Osteocyte (in vitro differentiated cells): ENCODE results near the gene BMP5. TPM values are rescaled to one million over a fixed set of nuclear protein-coding genes. Genes with fewer than 3 reads are reported as not detected.
"Not testable (repeated sequence)": the region's sequence is repeated elsewhere in the genome, so short reads cannot be mapped to it uniquely, and the experiment has no call there.

Source experiments
- DNase-seq: peaks from one replicate; pipeline ENCODE4 v3.0.0; 2021; ENCODE audit warnings: mixed read lengths; ENCODE audit not compliant: unreplicated experiment; ENCODE audit errors: extremely low spot score
- H3K27ac Mint-ChIP-seq: one replicate; pipeline ENCODE4 v1.8.0; 2021; ENCODE audit warnings: mild to moderate bottlenecking, mixed read lengths; ENCODE audit not compliant: unreplicated experiment
- H3K27me3 Mint-ChIP-seq: one replicate; pipeline ENCODE4 v1.8.0; 2021; ENCODE audit warnings: mixed read lengths; ENCODE audit not compliant: unreplicated experiment
- H3K36me3 Mint-ChIP-seq: one replicate; pipeline ENCODE4 v1.8.0; 2021; ENCODE audit warnings: mixed read lengths; ENCODE audit not compliant: unreplicated experiment
- H3K4me1 Mint-ChIP-seq: one replicate; pipeline ENCODE4 v1.8.0; 2021; ENCODE audit warnings: mixed read lengths; ENCODE audit not compliant: unreplicated experiment
- H3K4me3 Mint-ChIP-seq: one replicate; pipeline ENCODE4 v1.8.0; 2021; ENCODE audit warnings: mild to moderate bottlenecking, moderate library complexity, mixed read lengths; ENCODE audit not compliant: unreplicated experiment
- H3K9me3 Mint-ChIP-seq: one replicate; pipeline ENCODE4 v1.8.0; 2021; ENCODE audit warnings: mixed read lengths; ENCODE audit not compliant: unreplicated experiment
- CTCF ChIP-seq: fragments of 200-600 bp; sonication (generic); IDR thresholded peaks from 2 replicates; pipeline ENCODE4 v1.5.0; 2021; ENCODE audit warnings: antibody characterized with exemption, mild to moderate bottlenecking, moderate library complexity
- total RNA-seq: library from RNA; stranded (reverse); gene quantifications from 2 replicates; pipeline ENCODE4 v1.2.1, GENCODE V29; 2021

BMP5 gene
- total RNA-seq, 1 donor from 2014 or later, result not detected

- no peak for TF ChIP-seq CTCF
- DNase-seq, result no peak
- Mint-ChIP-seq H3K4me1 (peaks cover 29% of the 10 kb centered on the region), H3K27me3 (no peaks in the 10 kb centered on the region), H3K4me3 (no peak overlapping the region), H3K9me3 (no peaks in the 10 kb centered on the region), H3K27ac (no peak overlapping the region), H3K36me3 (no peaks in the 10 kb centered on the region)
These were observed 40.8 kb upstream of the BMP5 start for GRCh38 chr6:55916188-55916587.

GRCh38 chr6:55913228-55914195, 38.1 kb upstream of the BMP5 start:
- Mint-ChIP-seq H3K27me3 (no peaks in the 10 kb centered on the region), H3K36me3 (no peaks in the 10 kb centered on the region), H3K4me3 (no peak overlapping the region), H3K9me3 (no peaks in the 10 kb centered on the region), H3K4me1 (peaks cover 25% of the 10 kb centered on the region), H3K27ac (no peak overlapping the region)
- no peak for TF ChIP-seq CTCF
- no peak for DNase-seq

- not testable (repeated sequence) for H3K4me3 Mint-ChIP-seq, H3K27ac Mint-ChIP-seq, DNase-seq, H3K36me3 Mint-ChIP-seq, H3K4me1 Mint-ChIP-seq, H3K9me3 Mint-ChIP-seq, H3K27me3 Mint-ChIP-seq
These were observed 35.1 kb upstream of the BMP5 start for GRCh38 chr6:55910466-55910865.

GRCh38 chr6:55909911-55910310, 34.5 kb upstream of the BMP5 start:
- not testable (repeated sequence) for H3K36me3 Mint-ChIP-seq, H3K4me1 Mint-ChIP-seq, H3K9me3 Mint-ChIP-seq, DNase-seq, H3K4me3 Mint-ChIP-seq, H3K27ac Mint-ChIP-seq, H3K27me3 Mint-ChIP-seq

GRCh38 chr6:55902796-55903195, 27.4 kb upstream of the BMP5 start:
- Mint-ChIP-seq H3K4me1 (peaks cover 12% of the 10 kb centered on the region), H3K9me3 (peaks cover under 1% of the 10 kb centered on the region), H3K27ac (peak overlapping the region; percentile 46), H3K4me3 (no peak overlapping the region), H3K36me3 (no peaks in the 10 kb centered on the region), H3K27me3 (no peaks in the 10 kb centered on the region)
- no peak for DNase-seq
- TF ChIP-seq CTCF, result no peak

- peaks cover 5% of the 10 kb centered on the region for H3K9me3 Mint-ChIP-seq
These were observed 26.4 kb upstream of the BMP5 start for GRCh38 chr6:55901765-55902270.

More at GRCh38 chr6:55901765-55902270, 26.4 kb upstream of the BMP5 start:
- DNase-seq, result no peak
- Mint-ChIP-seq H3K36me3 (no peaks in the 10 kb centered on the region), H3K4me3 (no peak overlapping the region), H3K4me1 (peaks cover 17% of the 10 kb centered on the region), H3K27me3 (no peaks in the 10 kb centered on the region), H3K27ac (no peak overlapping the region)
- TF ChIP-seq CTCF, result no peak
